Smooth muscle cell (in vitro differentiated cells): ENCODE results near the gene APPL2. TPM values are rescaled to one million over a fixed set of nuclear protein-coding genes. Genes with fewer than 3 reads are reported as not detected.

ENCODE experiments used
- DNase-seq: peaks from one replicate; lab custom pipeline; 2025; ENCODE audit not compliant: unreplicated experiment; lab: John Stamatoyannopoulos, UW
- H2AFZ ChIP-seq: fragments of 200-600 bp; sonication (generic); 2 replicates; pipeline ENCODE4 v1.6.0; 2016; ENCODE audit warnings: antibody characterized with exemption, low read depth, mild to moderate bottlenecking
- H3F3A ChIP-seq: fragments of 200-600 bp; sonication (generic); 2 replicates; pipeline ENCODE4 v1.6.0; 2017; ENCODE audit warnings: antibody characterized with exemption, low read depth
- H3K27ac ChIP-seq: fragments of 200-600 bp; sonication (generic); 2 replicates; pipeline ENCODE4 v1.5.1; 2016; ENCODE audit warnings: low read depth, mild to moderate bottlenecking
- H3K27me3 ChIP-seq: fragments of 200-600 bp; sonication (generic); 2 replicates; pipeline ENCODE4 v1.6.1; 2016; ENCODE audit warnings: low read depth, mild to moderate bottlenecking
- H3K36me3 ChIP-seq: fragments of 200-600 bp; sonication (generic); 2 replicates; pipeline ENCODE4 v1.5.1; 2016; ENCODE audit warnings: low read depth
- H3K4me1 ChIP-seq: fragments of 200-600 bp; sonication (generic); 2 replicates; pipeline ENCODE4 v1.5.1; 2016; ENCODE audit warnings: low read depth
- H3K4me2 ChIP-seq: fragments of 200-600 bp; sonication (generic); 2 replicates; pipeline ENCODE4 v1.6.0; 2016; ENCODE audit warnings: mild to moderate bottlenecking
- H3K4me3 ChIP-seq: fragments of 200-600 bp; sonication (generic); 2 replicates; pipeline ENCODE4 v1.5.1; 2016; ENCODE audit warnings: mild to moderate bottlenecking
- H3K79me2 ChIP-seq: fragments of 200-600 bp; sonication (generic); 2 replicates; pipeline ENCODE4 v1.6.0; 2016; ENCODE audit warnings: low read depth, mild to moderate bottlenecking
- H3K9ac ChIP-seq: fragments of 200-600 bp; sonication (generic); 2 replicates; pipeline ENCODE4 v1.6.0; 2016; ENCODE audit warnings: low read depth
- H3K9me3 ChIP-seq: fragments of 200-600 bp; sonication (generic); replicated peaks from 2 replicates; pipeline ENCODE4 v1.5.1; 2016; ENCODE audit warnings: low read depth
- H4K20me1 ChIP-seq: fragments of 200-600 bp; sonication (generic); 2 replicates; pipeline ENCODE4 v1.6.0; 2016; ENCODE audit warnings: low read depth
- CTCF ChIP-seq: fragments of 200-600 bp; sonication (generic); IDR thresholded peaks from 2 replicates; pipeline ENCODE4 v1.5.1; 2017; ENCODE audit warnings: borderline replicate concordance, mild to moderate bottlenecking, antibody characterized with exemption; ENCODE audit not compliant: insufficient read depth, poor library complexity, severe bottlenecking
- WGBS: methylation state at CpG from one replicate; pipeline ENCODE4 v1.1.7; 2016; ENCODE audit warnings: low lambda C conversion rate; 5-methylcytosine and 5-hydroxymethylcytosine counted together
- polyA plus RNA-seq: library from polyadenylated mRNA; unstranded; fragments of >200 nt; fragmentation: Nextera tagmentation; extraction: Ambion mirVana; gene quantifications from 2 replicates; pipeline ENCODE4 v1.2.1, GENCODE V29; 2016
- total RNA-seq: library from RNA; depleted of rRNA; stranded (reverse); fragments of >200 nt; gene quantifications from 2 replicates; pipeline ENCODE4 v1.2.3, GENCODE V29; 2014

The APPL2 gene
- total and polyA plus RNA-seq, 2 experiments from 2014 or later: 19.8 to 22.4 TPM

- WGBS: 36% methylated on average over 6 of the region's 6 CpGs
- H3K27ac ChIP-seq: peak overlapping the region; percentile 95
- peak overlapping the region; percentile 61 for H3K9ac ChIP-seq
- H3F3A ChIP-seq: no peaks in the 10 kb centered on the region
- TF ChIP-seq CTCF: no peak
- H3K27me3 ChIP-seq: no peaks in the 10 kb centered on the region
- H2AFZ ChIP-seq: no peak overlapping the region
- H3K36me3 ChIP-seq: peaks cover 9% of the 10 kb centered on the region
- H4K20me1 ChIP-seq: no peaks in the 10 kb centered on the region
- peaks cover 8% of the 10 kb centered on the region for H3K4me1 ChIP-seq
- H3K79me2 ChIP-seq: no peaks in the 10 kb centered on the region
- no peaks in the 10 kb centered on the region for H3K9me3 ChIP-seq
- peak overlapping the region; percentile 18 for H3K4me2 ChIP-seq
- no peak for DNase-seq
- no peak overlapping the region for H3K4me3 ChIP-seq
Observed at GRCh38 chr12:105212438-105212837, 23.5 kb downstream of the APPL2 start.

DNA sequence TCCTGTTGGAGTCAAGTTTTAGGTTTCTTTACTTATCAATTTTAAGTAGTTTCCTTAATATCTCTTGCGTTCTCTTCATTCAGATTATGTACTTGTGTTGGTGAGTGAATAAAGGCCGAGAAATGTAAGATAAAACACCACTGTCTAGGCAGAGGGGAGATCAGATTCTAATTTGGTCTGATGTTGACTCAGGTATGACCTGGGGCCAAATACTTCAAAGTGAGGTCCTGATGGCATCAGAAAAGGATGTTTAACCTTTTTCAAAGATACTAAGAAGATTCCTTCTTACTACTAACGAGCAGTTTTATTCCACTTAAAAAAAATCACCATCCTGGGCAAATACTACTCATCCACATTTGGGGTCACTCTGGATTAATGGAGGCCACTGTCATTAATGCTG, 26.9 kb downstream of the APPL2 start:
- H3K9me3 ChIP-seq: no peaks in the 10 kb centered on the region
- H3K36me3 ChIP-seq: no peaks in the 10 kb centered on the region
- no peaks in the 10 kb centered on the region for H3K27me3 ChIP-seq
- DNase-seq: no peak
- no peak overlapping the region for H3K4me2 ChIP-seq
- no peak overlapping the region for H3K27ac ChIP-seq
- TF ChIP-seq CTCF: no peak
- 90% methylated on average over 3 of the region's 3 CpGs for WGBS
- no peak overlapping the region for H2AFZ ChIP-seq
- H3K4me3 ChIP-seq: no peak overlapping the region
- no peaks in the 10 kb centered on the region for H3F3A ChIP-seq
- H3K9ac ChIP-seq: no peak overlapping the region
- H4K20me1 ChIP-seq: no peaks in the 10 kb centered on the region
- H3K4me1 ChIP-seq: no peaks in the 10 kb centered on the region
- H3K79me2 ChIP-seq: no peaks in the 10 kb centered on the region

GRCh38 chr12:105206686-105207374, 29.1 kb downstream of the APPL2 start:
- Histone ChIP-seq H3K36me3 (no peaks in the 10 kb centered on the region), H3K4me1 (no peaks in the 10 kb centered on the region), H3K9ac (no peak overlapping the region), H3F3A (no peaks in the 10 kb centered on the region), H3K79me2 (no peaks in the 10 kb centered on the region), H3K4me2 (no peak overlapping the region), H3K27ac (no peak overlapping the region), H3K4me3 (no peak overlapping the region), H3K27me3 (no peaks in the 10 kb centered on the region), H3K9me3 (no peaks in the 10 kb centered on the region), H2AFZ (no peak overlapping the region), H4K20me1 (no peaks in the 10 kb centered on the region)
- TF ChIP-seq CTCF: no peak
- 93% methylated on average over 16 of the region's 16 CpGs for WGBS
- DNase-seq: no peak
